ENCODE results near the gene SLC41A1.

The SLC41A1 gene

DNA sequence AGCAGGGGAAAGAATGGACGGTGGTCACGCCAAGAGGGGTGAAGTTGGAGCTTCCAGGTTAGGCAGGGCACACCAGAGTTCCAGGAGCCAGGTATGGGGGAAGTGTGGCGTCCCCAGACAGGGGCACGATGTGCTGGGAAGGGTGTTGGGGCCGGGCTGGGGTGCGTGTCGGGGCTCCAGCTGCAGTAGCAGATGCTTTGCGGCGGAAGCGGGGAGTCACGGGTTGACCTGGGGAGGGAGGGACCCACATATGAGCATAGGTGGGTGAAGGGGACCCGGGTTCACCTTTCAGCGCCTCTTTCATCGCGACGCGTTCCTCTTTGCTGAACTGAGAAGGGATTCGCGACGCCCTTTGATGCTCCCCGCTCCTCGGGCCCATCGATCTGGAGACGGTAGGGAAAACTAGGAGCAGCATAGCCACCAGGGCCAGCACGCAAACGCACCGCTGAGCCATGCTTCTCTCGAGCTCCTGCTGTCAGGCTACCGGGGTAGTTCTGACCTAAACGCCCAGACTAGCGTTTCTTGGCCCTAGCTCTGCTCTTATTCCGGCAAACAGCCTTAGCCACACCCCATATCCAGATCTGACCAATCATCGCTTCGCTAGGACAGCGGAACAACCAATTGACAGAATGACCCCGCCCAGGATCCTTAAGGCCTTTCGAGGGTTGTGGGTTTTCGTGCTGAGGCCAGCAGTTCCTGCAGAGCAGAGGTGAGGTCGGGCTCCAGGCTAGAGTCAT lies 36.8 kb upstream of the SLC41A1 start, which contains the start of gene PM20D1:
Gene PM20D1, minus strand, starts transcription at position 514 of the 737 bp plus-strand sequence. Its CDS starts 60 bp downstream, at position 454.
- H3K27ac ChIP-seq = no peak within 1 kb of the TSS
- no peak for TF ChIP-seq CTCF (conservative IDR thresholded peaks at IDR 0.05)

GRCh38 chr1:205843036-205843859 lies 30.2 kb upstream of the SLC41A1 start:
- no peak overlapping the region for H3K27ac ChIP-seq
- no peak for TF ChIP-seq CTCF (conservative IDR thresholded peaks at IDR 0.05)

DNA sequence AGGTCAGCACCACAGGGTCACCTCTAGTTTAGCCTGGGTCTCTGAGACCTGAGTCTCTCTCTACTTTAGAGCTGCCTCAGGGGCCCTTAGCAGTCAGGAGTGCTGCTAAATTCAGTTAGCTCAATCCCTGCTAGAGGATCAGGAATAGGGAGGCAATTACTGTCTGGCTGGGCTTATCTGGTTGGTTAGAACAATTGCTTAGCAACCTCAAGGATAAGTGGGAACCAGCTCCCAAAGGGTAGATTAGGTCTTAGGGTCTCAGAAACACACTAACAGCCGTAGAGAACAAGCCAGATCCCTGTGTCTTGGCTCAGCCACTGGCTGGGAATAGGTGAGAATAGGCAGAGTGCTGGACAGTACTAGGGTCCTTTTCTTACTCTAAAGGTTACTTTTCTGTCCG lies 29.2 kb upstream of the SLC41A1 start:
- no peak overlapping the region for H3K27ac ChIP-seq
- no peak for TF ChIP-seq CTCF (conservative IDR thresholded peaks at IDR 0.05)

GRCh38 chr1:205840146-205840923 lies 27.3 kb upstream of the SLC41A1 start:
- H3K27ac ChIP-seq = no peak overlapping the region
- TF ChIP-seq CTCF (conservative IDR thresholded peaks at IDR 0.05) = no peak

DNA sequence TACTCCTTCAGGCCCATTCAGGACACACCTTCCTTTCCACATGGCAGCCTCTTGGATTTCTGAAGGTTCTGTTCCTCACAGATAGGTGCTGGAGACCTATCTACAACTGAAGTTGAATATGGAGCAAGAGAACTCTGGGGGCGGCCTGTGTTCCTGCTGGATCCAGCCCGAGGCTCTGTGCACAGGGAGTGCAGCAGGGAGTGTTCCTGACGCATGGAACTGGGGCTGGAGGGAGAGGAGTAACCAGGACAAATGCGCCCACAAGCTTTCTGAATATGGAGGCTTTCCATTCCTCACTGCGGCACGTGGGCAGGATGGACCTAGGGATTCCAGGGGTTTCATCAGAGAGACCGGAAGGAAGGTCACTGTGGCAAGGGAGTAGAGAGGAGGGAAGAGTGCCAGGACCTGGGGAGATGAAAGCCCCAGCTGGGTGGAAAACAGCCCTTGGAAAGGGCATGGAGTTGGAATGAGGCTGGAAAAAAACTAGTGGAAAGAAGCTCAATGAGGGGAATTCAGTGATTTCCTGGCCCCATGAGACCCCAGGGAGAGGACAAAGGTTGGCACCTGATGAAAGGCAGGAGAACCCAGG lies 24.5 kb upstream of the SLC41A1 start:
- H3K27ac ChIP-seq = no peak overlapping the region
- no peak for TF ChIP-seq CTCF (conservative IDR thresholded peaks at IDR 0.05)

DNA sequence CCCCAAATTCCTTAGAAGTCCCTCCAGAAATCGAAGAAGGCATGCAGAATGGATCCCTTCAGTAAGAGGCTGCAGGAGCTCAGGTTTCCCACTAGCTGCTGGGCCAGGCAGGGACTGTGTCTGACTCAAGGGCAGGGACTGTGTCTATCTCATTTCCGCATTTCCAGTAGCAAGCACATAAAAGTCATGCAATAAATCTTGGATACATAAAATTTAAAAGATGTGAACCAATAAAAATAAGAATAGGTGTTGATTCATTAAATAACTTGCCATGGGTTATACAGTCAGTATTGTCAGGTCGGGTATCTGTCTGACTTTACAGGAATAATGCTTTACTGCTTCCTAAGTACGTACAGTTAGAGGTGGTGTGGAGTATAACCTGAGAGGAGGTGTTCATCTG lies 21.8 kb upstream of the SLC41A1 start:
- H3K27ac ChIP-seq = no peak overlapping the region
- no peak for TF ChIP-seq CTCF (conservative IDR thresholded peaks at IDR 0.05)

Measured in VCaP (cell line).